Progenitor cell of endocrine pancreas (in vitro differentiated cells): Measurements from ENCODE around the gene PPRC1. TPM values are rescaled to one million over a fixed set of nuclear protein-coding genes. Genes with fewer than 3 reads are reported as not detected.
"Not testable (repeated sequence)": the region's sequence is repeated elsewhere in the genome, so short reads cannot be mapped to it uniquely, and the experiment has no call there.

Experiments
- DNase-seq: peaks from one replicate; pipeline ENCODE4 v3.0.0; 2021; ENCODE audit warnings: low spot score; ENCODE audit not compliant: unreplicated experiment
- H3K27ac Mint-ChIP-seq: 2 replicates; pipeline ENCODE4 v1.8.0; 2021; ENCODE audit warnings: mild to moderate bottlenecking, moderate library complexity, mixed read lengths
- H3K27me3 Mint-ChIP-seq: 2 replicates; pipeline ENCODE4 v1.8.0; 2021; ENCODE audit warnings: mixed read lengths
- H3K36me3 Mint-ChIP-seq: 2 replicates; pipeline ENCODE4 v1.8.0; 2022; ENCODE audit warnings: mixed read lengths; ENCODE audit not compliant: insufficient read depth
- H3K4me1 Mint-ChIP-seq: 2 replicates; pipeline ENCODE4 v1.8.0; 2021; ENCODE audit warnings: low read depth, mixed read lengths
- H3K4me3 Mint-ChIP-seq: 2 replicates; pipeline ENCODE4 v1.8.0; 2021; ENCODE audit warnings: low read depth, mild to moderate bottlenecking, moderate library complexity, mixed read lengths
- H3K9me3 Mint-ChIP-seq: 2 replicates; pipeline ENCODE4 v1.8.0; 2021; ENCODE audit warnings: low read depth, mixed read lengths
- CTCF ChIP-seq: fragments of 200-600 bp; sonication (generic); IDR thresholded peaks from one replicate; pipeline ENCODE4 v1.5.0; 2021; ENCODE audit warnings: antibody characterized with exemption, mild to moderate bottlenecking; ENCODE audit not compliant: unreplicated experiment
- total RNA-seq: library from RNA; stranded (reverse); gene quantifications from 2 replicates; pipeline ENCODE4 v1.2.1, GENCODE V29; 2021

Gene PPRC1
- total RNA-seq, 1 donor from 2014 or later, result 40.1 TPM

- Mint-ChIP-seq H3K4me3 (no peak overlapping the region), H3K27me3 (no peaks in the 10 kb centered on the region), H3K4me1 (no peaks in the 10 kb centered on the region), H3K27ac (no peak overlapping the region), H3K9me3 (peaks cover 16% of the 10 kb centered on the region), H3K36me3 (no peaks in the 10 kb centered on the region)
- no peak for TF ChIP-seq CTCF
- DNase-seq, result no peak
These were observed 53.1 kb downstream of the PPRC1 start for GRCh38 chr10:102185811-102186527.

DNA sequence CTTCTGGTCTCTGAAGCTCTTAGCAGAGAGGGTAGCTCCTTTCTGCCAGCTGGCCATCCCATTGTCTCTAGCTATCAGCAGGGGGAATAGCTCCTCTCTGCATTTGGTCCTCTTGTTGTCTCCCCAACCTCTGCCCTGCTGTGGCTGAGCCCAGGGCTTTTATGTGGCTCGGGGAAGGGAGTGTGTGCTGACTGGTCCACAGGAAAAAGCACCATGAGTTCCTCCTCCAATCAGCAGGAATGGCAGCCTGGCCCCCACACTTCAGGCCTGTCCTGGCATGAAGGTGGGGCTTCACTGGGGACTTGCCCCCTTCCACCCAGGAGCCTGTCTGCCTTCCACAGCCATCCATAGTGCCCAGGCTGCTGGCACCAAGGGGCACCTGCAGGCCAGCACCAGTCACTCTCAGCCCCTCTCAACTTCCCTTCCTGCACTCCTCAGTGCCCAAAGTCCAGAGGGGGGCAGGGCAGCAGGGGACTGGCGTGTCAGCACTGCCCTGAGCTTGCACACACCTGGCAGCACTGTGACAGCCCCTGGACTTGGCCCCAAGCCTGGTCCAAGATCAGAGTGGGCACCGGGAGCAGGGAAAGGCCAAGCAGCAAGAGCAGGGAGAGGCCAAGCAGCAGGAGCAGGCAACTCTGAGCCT lies 55.6 kb downstream of the PPRC1 start:
- no peak overlapping the region for H3K27ac Mint-ChIP-seq
- peaks cover 26% of the 10 kb centered on the region for H3K9me3 Mint-ChIP-seq
- no peaks in the 10 kb centered on the region for H3K27me3 Mint-ChIP-seq
- no peaks in the 10 kb centered on the region for H3K36me3 Mint-ChIP-seq
- TF ChIP-seq CTCF, result no peak
- no peak overlapping the region for H3K4me3 Mint-ChIP-seq
- DNase-seq, result no peak
- no peaks in the 10 kb centered on the region for H3K4me1 Mint-ChIP-seq

DNA sequence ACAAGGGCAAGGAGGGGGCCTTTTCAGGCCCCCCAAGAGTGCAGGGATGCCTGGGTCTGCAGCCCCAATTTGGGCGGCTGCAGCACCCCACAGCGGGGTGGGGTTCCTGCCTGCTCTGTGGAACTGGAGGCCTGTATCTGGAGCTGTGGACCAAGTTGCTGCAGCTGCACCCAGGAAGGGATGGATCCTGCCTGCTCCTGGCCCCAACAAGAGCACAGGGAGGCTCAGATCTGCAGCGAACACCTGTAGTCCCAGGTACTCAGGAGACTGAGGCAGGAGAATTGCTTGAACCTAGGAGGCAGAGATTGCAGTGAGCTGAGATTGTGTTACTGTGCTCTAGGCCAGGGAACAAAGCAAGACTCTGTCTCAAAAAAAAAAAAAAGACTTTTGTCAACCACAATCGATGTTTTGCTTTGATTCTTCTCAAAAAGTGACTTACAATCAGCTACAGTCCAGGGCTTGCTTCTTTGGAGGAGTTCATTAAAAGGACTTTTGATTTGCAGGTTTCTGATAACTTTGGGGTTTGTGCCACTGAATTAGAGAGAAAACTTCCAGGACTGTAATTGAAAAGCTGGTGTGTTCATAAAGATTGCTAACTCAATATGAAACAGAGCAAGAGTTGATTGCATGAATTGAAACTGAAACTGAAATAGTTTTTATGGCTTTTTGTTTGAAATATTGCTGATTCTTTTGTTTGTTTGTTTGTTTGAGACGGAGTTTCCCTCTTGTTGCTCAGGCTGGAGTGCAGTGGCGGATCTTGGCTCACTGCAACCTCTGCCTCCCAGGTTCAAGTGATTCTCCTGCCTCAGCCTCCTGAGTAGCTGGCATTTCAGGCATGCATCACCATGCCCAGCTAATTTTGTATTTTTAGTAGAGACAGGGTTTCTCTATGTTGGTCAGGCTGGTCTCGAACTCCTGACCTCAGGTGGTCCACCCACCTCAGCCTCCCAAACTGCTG lies 56.4 kb downstream of the PPRC1 start:
- H3K4me1 Mint-ChIP-seq, H3K27me3 Mint-ChIP-seq, H3K4me3 Mint-ChIP-seq, H3K27ac Mint-ChIP-seq, H3K36me3 Mint-ChIP-seq, DNase-seq: not testable (repeated sequence)
- H3K9me3 Mint-ChIP-seq, result peaks cover 26% of the 10 kb centered on the region

- H3K27me3 Mint-ChIP-seq, result no peaks in the 10 kb centered on the region
- H3K4me1 Mint-ChIP-seq, result no peaks in the 10 kb centered on the region
- peaks cover 10% of the 10 kb centered on the region for H3K9me3 Mint-ChIP-seq
- no peak overlapping the region for H3K27ac Mint-ChIP-seq
- no peak overlapping the region for H3K4me3 Mint-ChIP-seq
- no peak for DNase-seq
- no peak for TF ChIP-seq CTCF
- no peaks in the 10 kb centered on the region for H3K36me3 Mint-ChIP-seq
These were observed 59.1 kb downstream of the PPRC1 start for GRCh38 chr10:102191956-102192355.

DNA sequence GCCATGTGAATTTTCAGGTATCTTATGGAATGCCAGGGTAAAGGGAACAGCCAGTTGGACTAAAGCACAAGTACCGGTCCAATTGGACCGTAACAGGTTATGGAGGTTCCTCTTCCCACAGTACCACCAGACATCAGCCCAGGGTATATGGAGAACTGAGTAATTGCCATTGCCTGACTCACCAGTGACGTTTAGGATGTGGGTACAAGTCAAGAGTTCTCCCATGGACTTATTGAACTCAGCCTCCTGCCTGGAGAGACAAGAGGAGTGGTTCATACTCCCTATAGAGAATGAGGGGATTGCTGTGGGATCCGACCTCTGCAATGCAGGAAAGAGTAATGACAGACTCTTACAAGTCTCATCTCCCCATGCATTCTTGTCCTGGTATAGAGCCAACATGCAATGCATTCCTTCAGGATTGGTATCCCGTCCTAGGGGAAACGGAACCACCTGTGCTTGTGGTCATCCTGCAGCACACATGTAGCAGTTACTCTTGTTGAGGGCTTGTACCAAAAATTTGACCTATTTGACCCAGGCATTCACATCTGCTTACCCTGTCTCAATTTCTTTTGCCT lies 62.5 kb downstream of the PPRC1 start:
- no peak for TF ChIP-seq CTCF
- H3K27me3 Mint-ChIP-seq, result no peaks in the 10 kb centered on the region
- H3K36me3 Mint-ChIP-seq, result no peaks in the 10 kb centered on the region
- H3K4me1 Mint-ChIP-seq, result no peaks in the 10 kb centered on the region
- no peak for DNase-seq
- H3K4me3 Mint-ChIP-seq, result no peak overlapping the region
- H3K9me3 Mint-ChIP-seq, result peaks cover 14% of the 10 kb centered on the region
- no peak overlapping the region for H3K27ac Mint-ChIP-seq
